Body of pancreas (tissue), 4 donors: ENCODE results near the gene SEPTIN12.

ENCODE experiments used
- POLR2A ChIP-seq, 3 donors: fragments of 450-650 bp; IDR thresholded peaks; one replicate each; pipeline ENCODE4 v1.6.1; 2016; ENCODE audit warnings: antibody characterized with exemption in 3 of 3, mild to moderate bottlenecking in 2 of 3
- TF ChIP-seq, protein P1 (sequence below), 7 experiments: fragments of 450-650 bp in 4 of 7; fragments of 200-600 bp in 3 of 7; sonication (generic) in 3 of 7; IDR thresholded peaks; one replicate each; pipeline ENCODE4 v1.5.1; 2016 to 2019; ENCODE audit warnings: antibody characterized with exemption in 7 of 7

DNA sequence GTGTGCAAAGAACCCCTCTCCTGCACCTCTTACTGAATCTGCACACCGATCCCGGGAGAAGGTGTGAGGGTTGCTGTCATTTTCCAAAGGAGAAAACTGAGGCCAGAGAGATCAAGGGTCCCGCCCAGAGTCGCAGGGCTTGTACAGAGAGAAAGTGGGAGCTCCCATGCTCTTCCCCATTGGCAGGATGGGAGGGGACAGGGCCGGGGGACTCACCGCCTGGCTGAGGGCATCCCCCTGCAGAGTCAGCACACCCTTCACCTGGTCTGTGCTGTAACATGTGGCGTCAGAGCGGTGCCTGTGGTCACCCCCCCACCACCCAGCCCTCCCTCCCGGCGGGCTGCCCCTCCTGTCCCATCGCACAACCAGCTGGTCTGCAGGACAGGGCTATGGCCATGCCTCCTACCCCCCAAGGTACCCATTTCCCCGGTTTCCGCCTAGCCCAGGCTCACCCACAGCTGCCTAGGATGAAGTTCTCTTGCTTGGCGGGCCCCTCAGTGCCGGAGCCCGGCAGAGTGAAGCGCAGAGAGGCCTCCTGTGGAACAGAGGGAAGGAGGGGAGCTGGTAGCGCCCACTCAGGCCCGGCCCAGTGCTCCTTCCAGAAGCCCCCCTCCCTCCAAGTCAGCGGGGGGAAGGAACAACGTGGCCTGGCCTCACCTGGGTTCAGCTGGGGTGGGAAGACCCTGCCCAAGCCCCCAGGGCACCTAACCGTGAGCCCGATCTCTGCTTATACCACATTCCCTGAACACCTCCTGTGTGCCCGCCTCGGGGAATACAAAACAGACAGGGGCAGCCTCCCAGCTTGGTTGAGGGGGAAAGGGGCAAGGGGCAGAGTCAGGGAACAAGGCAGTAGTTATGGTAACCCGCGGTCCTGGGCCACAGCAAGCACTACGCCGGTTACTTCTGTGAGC is 13.2 kb upstream of the SEPTIN12 start:
- TF ChIP-seq, protein P1, sequence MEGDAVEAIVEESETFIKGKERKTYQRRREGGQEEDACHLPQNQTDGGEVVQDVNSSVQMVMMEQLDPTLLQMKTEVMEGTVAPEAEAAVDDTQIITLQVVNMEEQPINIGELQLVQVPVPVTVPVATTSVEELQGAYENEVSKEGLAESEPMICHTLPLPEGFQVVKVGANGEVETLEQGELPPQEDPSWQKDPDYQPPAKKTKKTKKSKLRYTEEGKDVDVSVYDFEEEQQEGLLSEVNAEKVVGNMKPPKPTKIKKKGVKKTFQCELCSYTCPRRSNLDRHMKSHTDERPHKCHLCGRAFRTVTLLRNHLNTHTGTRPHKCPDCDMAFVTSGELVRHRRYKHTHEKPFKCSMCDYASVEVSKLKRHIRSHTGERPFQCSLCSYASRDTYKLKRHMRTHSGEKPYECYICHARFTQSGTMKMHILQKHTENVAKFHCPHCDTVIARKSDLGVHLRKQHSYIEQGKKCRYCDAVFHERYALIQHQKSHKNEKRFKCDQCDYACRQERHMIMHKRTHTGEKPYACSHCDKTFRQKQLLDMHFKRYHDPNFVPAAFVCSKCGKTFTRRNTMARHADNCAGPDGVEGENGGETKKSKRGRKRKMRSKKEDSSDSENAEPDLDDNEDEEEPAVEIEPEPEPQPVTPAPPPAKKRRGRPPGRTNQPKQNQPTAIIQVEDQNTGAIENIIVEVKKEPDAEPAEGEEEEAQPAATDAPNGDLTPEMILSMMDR (IDR thresholded peaks at IDR 0.05): no peak
- TF ChIP-seq POLR2A (IDR thresholded peaks at IDR 0.05): no peak
